HepG2 (cell line): ENCODE measurements around the gene OR2W1. TPM values are rescaled to one million over a fixed set of nuclear protein-coding genes. Genes with fewer than 3 reads are reported as not detected.

ENCODE experiments used
- FLYWCH1 ChIP-seq: sonication (generic); formaldehyde crosslinking; IDR thresholded peaks from 2 replicates; pipeline ENCODE4 v1.8.1; 2023; ENCODE audit warnings: mild to moderate bottlenecking, missing genetic modification reagents
- HMGA1 ChIP-seq: sonication (generic); formaldehyde crosslinking; conservative IDR thresholded peaks from 2 replicates; pipeline ENCODE4 v1.4.0; 2020; ENCODE audit warnings: missing genetic modification reagents
- PAWR ChIP-seq: sonication (generic); formaldehyde crosslinking; IDR thresholded peaks from 2 replicates; pipeline ENCODE4 v1.4.0; 2020; ENCODE audit warnings: missing genetic modification reagents, mild to moderate bottlenecking, borderline replicate concordance
- TBX2 ChIP-seq: sonication (generic); formaldehyde crosslinking; IDR thresholded peaks from 2 replicates; pipeline ENCODE4 v1.5.0; 2020; ENCODE audit warnings: missing genetic modification reagents, mild to moderate bottlenecking, borderline replicate concordance
- ZBTB8A ChIP-seq: sonication (generic); formaldehyde crosslinking; IDR thresholded peaks from 2 replicates; pipeline ENCODE4 v1.4.0; 2020; ENCODE audit warnings: mild to moderate bottlenecking, low read depth, missing genetic modification reagents, borderline replicate concordance
- polyA plus RNA-seq, 8 experiments: library from polyadenylated mRNA; depleted of rRNA in 3 of 8; stranded (reverse) in 7 of 8; unstranded in 1 of 8; fragments of >200 nt; fragmentation: Illumina TruSeq in 4 of 8; extraction: Trizol in 4 of 8; gene quantifications; 2 replicates each; pipeline versions ENCODE4 v1.2.1 to v1.2.3, GENCODE V29; 2011 to 2016; ENCODE audit warnings: low read depth in 4 of 8, missing spikeins in 1 of 8, mixed read lengths in 1 of 8; ENCODE audit not compliant: insufficient read depth in 1 of 8
- total RNA-seq, 5 experiments: library from RNA; depleted of rRNA; stranded (reverse); fragments of >200 nt; fragmentation: Illumina TruSeq; extraction: Trizol; gene quantifications; 2 replicates each; pipeline ENCODE4 v1.2.3, GENCODE V29; 2016; ENCODE audit warnings: low read depth in 1 of 5
- TF ChIP-seq, protein P1 (sequence below), 2 experiments: fragments of 450-650 bp in 1 of 2; sonication (generic) in 1 of 2; formaldehyde crosslinking in 1 of 2; IDR thresholded peaks; 2 replicates each; pipeline versions ENCODE4 v1.6.1 to v1.8.0; 2016 to 2022; ENCODE audit warnings: antibody characterized with exemption in 1 of 2, mild to moderate bottlenecking in 1 of 2, missing genetic modification reagents in 1 of 2
- TF ChIP-seq, protein P2 (sequence below): IDR thresholded peaks from 2 replicates; pipeline ENCODE4 v1.4.0; 2020; ENCODE audit warnings: mild to moderate bottlenecking, missing genetic modification reagents
- TF ChIP-seq, protein P3 (sequence below): sonication (generic); formaldehyde crosslinking; IDR thresholded peaks from 2 replicates; pipeline ENCODE4 v1.4.0; 2020; ENCODE audit warnings: missing genetic modification reagents, borderline replicate concordance

Gene OR2W1
- total and polyA plus RNA-seq, 2 of the 13 experiments (the other 11 are each of a cell fraction or from before 2014, with no cell fraction given) = not detected

DNA sequence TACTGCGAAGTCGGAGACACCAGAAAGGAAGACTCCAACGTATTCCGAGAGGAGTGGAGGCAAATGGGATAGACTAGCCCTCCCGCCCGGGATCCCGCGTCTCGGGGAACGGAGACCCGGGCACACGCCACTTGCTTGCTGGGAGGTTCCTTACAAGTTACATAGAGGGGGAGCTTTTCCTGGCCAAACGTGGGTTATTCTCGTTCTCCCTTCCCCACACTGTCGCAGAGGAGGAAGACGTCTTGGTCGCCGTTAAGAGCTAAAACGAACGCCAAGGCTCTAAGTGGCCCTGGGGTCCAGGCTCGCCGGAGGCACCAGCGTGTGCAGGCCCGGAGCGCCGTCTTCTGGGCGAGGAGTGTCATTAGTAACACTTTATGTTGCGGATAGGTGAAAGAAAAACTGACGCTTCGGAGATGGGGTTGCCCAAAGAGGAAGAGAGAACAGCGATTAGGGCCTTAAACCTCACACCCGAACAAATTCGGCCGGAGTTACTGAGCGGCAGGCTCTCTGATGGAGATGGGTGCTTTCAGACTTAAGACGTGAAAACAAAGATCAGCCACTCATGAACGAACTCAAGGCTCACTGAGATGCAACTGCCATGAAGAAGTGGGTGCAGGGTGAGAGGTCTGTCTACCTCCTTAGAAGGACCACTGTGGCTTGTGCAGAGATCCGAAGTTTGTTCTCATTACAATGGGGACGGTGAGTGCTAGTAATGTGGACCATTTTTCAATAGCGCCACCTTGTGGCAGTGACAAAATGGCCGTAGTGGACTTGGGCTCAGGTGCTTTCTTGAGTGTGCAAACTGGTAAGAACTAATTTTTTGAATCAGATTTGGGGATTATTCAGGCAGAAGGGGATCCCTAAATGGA is 28.2 kb downstream of the OR2W1 start (continued):
- no peak for TF ChIP-seq HMGA1
- peak; percentile 61 for TF ChIP-seq TBX2 (CRISPR knock-in tag)
- TF ChIP-seq ZBTB8A (CRISPR knock-in tag) = no peak
- TF ChIP-seq, protein P1, sequence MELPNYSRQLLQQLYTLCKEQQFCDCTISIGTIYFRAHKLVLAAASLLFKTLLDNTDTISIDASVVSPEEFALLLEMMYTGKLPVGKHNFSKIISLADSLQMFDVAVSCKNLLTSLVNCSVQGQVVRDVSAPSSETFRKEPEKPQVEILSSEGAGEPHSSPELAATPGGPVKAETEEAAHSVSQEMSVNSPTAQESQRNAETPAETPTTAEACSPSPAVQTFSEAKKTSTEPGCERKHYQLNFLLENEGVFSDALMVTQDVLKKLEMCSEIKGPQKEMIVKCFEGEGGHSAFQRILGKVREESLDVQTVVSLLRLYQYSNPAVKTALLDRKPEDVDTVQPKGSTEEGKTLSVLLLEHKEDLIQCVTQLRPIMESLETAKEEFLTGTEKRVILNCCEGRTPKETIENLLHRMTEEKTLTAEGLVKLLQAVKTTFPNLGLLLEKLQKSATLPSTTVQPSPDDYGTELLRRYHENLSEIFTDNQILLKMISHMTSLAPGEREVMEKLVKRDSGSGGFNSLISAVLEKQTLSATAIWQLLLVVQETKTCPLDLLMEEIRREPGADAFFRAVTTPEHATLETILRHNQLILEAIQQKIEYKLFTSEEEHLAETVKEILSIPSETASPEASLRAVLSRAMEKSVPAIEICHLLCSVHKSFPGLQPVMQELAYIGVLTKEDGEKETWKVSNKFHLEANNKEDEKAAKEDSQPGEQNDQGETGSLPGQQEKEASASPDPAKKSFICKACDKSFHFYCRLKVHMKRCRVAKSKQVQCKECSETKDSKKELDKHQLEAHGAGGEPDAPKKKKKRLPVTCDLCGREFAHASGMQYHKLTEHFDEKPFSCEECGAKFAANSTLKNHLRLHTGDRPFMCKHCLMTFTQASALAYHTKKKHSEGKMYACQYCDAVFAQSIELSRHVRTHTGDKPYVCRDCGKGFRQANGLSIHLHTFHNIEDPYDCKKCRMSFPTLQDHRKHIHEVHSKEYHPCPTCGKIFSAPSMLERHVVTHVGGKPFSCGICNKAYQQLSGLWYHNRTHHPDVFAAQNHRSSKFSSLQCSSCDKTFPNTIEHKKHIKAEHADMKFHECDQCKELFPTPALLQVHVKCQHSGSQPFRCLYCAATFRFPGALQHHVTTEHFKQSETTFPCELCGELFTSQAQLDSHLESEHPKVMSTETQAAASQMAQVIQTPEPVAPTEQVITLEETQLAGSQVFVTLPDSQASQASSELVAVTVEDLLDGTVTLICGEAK (IDR thresholded peaks at IDR 0.05) = no peak
- TF ChIP-seq, protein P1 (CRISPR knock-in tag; IDR thresholded peaks at IDR 0.05) = no peak
- TF ChIP-seq PAWR (CRISPR knock-in tag) = no peak
- TF ChIP-seq, protein P2, sequence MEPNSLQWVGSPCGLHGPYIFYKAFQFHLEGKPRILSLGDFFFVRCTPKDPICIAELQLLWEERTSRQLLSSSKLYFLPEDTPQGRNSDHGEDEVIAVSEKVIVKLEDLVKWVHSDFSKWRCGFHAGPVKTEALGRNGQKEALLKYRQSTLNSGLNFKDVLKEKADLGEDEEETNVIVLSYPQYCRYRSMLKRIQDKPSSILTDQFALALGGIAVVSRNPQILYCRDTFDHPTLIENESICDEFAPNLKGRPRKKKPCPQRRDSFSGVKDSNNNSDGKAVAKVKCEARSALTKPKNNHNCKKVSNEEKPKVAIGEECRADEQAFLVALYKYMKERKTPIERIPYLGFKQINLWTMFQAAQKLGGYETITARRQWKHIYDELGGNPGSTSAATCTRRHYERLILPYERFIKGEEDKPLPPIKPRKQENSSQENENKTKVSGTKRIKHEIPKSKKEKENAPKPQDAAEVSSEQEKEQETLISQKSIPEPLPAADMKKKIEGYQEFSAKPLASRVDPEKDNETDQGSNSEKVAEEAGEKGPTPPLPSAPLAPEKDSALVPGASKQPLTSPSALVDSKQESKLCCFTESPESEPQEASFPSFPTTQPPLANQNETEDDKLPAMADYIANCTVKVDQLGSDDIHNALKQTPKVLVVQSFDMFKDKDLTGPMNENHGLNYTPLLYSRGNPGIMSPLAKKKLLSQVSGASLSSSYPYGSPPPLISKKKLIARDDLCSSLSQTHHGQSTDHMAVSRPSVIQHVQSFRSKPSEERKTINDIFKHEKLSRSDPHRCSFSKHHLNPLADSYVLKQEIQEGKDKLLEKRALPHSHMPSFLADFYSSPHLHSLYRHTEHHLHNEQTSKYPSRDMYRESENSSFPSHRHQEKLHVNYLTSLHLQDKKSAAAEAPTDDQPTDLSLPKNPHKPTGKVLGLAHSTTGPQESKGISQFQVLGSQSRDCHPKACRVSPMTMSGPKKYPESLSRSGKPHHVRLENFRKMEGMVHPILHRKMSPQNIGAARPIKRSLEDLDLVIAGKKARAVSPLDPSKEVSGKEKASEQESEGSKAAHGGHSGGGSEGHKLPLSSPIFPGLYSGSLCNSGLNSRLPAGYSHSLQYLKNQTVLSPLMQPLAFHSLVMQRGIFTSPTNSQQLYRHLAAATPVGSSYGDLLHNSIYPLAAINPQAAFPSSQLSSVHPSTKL (CRISPR knock-in tag) = peak; percentile 57
- TF ChIP-seq, protein P3, sequence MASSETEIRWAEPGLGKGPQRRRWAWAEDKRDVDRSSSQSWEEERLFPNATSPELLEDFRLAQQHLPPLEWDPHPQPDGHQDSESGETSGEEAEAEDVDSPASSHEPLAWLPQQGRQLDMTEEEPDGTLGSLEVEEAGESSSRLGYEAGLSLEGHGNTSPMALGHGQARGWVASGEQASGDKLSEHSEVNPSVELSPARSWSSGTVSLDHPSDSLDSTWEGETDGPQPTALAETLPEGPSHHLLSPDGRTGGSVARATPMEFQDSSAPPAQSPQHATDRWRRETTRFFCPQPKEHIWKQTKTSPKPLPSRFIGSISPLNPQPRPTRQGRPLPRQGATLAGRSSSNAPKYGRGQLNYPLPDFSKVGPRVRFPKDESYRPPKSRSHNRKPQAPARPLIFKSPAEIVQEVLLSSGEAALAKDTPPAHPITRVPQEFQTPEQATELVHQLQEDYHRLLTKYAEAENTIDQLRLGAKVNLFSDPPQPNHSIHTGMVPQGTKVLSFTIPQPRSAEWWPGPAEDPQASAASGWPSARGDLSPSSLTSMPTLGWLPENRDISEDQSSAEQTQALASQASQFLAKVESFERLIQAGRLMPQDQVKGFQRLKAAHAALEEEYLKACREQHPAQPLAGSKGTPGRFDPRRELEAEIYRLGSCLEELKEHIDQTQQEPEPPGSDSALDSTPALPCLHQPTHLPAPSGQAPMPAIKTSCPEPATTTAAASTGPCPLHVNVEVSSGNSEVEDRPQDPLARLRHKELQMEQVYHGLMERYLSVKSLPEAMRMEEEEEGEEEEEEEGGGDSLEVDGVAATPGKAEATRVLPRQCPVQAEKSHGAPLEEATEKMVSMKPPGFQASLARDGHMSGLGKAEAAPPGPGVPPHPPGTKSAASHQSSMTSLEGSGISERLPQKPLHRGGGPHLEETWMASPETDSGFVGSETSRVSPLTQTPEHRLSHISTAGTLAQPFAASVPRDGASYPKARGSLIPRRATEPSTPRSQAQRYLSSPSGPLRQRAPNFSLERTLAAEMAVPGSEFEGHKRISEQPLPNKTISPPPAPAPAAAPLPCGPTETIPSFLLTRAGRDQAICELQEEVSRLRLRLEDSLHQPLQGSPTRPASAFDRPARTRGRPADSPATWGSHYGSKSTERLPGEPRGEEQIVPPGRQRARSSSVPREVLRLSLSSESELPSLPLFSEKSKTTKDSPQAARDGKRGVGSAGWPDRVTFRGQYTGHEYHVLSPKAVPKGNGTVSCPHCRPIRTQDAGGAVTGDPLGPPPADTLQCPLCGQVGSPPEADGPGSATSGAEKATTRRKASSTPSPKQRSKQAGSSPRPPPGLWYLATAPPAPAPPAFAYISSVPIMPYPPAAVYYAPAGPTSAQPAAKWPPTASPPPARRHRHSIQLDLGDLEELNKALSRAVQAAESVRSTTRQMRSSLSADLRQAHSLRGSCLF = peak; percentile 65; the same call in 1 of the 2 replicates
- TF ChIP-seq FLYWCH1 (CRISPR knock-in tag) = no peak
